EH (cell line): Measurements from ENCODE around the gene NUP42.
"Not testable (repeated sequence)": the region's sequence is repeated elsewhere in the genome, so short reads cannot be mapped to it uniquely, and the experiment has no call there.

Experiments
- DNase-seq: peaks from one replicate; pipeline ENCODE4 v3.0.0-alpha.2; 2015; ENCODE audit warnings: low read depth

Gene NUP42, protein sequence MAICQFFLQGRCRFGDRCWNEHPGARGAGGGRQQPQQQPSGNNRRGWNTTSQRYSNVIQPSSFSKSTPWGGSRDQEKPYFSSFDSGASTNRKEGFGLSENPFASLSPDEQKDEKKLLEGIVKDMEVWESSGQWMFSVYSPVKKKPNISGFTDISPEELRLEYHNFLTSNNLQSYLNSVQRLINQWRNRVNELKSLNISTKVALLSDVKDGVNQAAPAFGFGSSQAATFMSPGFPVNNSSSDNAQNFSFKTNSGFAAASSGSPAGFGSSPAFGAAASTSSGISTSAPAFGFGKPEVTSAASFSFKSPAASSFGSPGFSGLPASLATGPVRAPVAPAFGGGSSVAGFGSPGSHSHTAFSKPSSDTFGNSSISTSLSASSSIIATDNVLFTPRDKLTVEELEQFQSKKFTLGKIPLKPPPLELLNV

DNA sequence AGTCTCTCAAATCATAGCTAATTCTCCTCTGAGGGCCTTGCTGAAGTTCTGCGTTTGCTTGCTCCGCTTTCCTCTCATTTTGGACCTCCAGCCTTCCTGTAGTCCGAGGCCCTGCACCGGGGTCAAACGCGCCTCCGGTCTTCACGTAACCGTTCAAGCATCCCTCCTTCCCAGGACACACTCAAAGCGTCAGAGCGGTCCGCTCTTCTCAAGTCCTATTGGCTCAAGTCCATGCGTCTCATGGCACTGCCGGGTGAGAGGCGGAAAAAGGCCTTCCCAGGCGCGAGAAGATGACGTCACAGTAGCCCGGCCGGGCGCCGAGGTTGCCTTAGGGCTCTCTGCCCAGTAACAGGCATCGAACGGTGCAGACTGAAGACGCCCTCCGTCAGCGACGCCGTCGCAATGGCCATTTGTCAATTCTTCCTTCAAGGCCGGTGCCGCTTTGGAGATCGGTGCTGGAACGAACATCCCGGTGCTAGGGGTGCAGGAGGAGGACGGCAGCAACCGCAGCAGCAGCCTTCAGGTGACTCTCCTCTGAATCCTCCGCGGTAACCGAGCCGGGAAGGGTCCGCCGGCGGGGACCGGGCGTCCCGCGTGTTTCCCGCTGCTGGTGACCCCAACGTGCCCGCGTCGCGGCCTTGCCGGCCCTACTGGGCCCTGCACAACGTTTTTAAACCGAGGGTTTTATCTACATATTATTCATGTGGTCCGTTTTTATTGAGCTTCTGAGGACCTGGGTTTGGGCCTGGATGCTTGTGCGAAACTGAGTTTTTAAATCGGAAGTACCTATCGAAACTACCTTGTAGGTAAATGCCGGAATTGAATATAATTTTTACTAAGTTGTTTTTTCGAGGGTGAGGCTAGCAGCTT, at the start of gene NUP42:
NUP42 (plus strand) TSS at position 365 of the 870 bp plus-strand sequence; CDS start at position 403, 38 bp downstream.
- DNase-seq = peak; percentile 99

DNA sequence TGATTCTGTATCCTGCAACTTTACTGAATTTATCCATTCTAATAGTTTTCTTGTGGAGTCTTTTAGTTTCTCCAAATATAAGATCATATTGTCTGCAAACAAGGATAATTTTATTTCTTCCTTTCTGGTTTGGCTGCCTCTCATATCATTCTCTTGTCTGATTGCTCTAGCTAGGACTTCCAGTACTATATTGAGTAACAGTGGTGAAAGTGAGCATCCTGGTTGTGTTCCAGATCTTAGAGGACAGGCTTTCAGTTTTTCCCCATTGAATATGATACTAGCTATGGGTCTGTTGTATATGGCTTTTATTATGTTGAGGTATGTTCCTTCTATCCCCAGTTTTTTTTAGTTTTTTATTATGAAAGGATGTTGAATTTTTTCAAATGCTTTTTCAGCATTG, 48.1 kb upstream of the NUP42 start:
- no peak for DNase-seq

DNA sequence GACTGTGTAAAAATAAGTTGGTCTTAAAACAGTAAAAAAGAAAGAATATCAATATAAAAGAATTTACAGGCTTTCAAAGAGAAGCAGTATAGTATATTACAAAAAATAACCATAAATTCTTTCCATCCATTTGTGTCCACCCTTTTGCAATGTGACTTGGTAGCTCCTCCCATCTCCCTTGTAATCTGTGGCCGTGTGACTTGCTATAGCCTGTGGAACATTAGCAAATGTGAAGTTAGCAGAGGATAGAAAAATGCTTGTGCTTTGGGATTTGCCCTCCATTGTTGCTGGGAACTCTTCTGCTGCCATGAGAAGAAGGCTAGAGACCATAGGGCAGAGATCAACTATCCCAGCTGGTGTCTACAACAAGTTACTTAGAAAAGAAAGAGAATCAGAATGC, 46.1 kb upstream of the NUP42 start:
- DNase-seq = no peak

DNA sequence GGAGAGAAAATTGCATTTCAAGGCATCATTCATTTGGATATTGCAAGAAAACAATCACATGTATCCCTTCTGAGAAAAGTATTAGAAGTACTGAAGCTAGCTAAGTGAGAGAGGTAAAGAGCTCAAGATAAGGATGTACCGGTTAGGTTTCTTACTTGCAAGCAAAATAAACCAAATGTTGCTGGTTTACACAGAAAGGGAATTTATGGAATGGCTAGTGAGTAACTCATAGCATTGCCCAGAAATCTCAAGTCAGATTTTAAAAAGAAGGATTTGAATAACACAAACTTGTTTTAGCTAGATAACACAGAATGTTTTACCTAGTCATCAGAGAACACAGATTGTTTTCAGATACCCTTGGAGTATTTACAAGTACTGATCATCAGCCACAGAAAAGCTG, 45.6 kb upstream of the NUP42 start:
- peak; percentile 5 for DNase-seq

DNA sequence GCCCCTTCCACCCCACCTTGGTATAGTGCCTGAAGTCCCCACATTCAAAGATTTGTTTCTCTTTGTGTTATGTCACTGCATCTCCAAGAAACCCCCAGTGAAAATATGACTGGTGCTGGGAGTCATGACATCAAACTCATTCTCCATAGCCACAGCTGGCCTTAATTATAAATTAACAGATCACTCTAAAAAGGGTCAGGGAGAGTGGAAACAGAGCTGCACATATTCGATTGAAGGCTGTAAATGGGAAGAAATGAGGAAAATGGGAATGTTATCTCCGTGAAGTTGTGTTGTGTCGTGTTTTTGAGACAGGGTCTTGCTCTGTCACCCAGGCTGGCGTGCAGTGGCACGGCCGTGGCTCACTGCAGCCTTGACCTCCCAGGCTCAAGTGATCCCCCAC, 24.2 kb upstream of the NUP42 start:
- DNase-seq = no peak

DNA sequence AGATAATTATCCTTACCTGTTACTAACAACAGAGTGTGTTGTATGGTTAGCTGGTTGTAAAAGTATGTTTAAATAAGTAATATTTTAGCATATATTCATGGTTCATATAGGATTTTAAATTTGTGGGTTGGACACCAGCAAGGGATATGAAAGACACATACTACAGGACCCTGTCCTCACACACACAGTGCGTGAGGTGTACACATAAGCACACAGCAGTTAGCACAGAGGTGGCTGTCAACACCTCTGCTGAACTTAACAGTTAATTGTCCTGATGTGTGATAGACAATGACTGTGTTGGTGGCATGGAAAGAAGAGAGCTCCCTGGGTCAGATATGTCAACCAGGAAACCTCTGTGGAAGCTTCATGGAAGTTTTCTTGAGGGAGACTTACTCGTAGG, 23.3 kb upstream of the NUP42 start:
- no peak for DNase-seq

DNA sequence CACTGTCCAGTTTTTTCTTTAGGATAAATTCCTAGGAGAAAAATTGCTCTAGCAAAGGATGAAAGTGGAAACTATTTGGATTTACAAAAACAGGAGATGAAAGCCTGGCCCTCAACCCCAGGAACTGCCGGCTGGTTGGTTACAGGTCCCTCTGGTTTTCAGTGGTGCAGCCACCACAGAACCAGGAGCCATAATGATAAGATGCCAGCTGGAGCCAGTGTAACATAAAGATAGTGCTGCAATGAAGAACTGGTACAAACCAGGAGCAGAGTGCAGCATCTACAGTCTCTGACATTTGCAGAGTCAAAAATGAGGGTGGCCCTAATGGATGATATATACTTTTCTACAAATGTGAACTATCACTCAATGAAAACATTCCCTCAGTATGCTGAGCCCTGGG, 20.4 kb upstream of the NUP42 start:
- DNase-seq = no peak

DNA sequence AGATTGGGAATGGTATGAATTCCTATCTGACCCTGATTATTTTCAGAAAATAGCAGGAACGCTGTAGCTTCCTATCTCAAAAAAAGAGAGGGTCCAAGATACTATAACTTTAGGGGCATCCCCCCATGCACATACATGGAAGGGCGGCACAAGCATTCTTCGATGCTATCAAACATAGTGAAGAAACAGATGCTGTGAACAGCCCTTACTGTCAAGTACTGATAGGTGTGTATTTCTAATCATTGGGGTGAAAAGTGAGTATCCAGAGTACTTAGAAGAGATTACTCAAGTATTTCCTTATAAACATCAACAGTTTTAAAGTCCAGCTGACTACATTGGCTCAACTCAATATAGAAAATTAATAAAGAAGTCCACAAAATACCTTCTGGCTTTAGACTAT, 17.0 kb upstream of the NUP42 start:
- DNase-seq = no peak

DNA sequence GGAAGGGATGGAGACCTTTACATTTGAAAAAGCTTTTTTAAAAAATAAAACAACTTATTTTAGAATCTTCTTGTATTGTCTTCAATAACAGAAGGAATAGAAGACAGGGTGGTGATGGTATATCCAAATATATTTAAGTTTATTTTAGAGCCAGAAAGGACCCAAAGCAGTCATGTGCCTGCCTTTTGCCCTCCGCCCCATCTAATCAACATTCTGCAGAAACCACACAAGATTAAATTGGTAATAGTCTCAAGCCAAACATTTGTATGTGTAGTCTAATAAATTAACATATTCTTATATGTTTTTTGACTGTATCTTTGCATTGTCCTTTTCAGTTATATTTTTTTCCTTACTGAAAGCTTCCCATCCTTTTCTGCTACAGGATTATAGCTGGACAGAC, 16.5 kb upstream of the NUP42 start:
- DNase-seq = no peak

DNA sequence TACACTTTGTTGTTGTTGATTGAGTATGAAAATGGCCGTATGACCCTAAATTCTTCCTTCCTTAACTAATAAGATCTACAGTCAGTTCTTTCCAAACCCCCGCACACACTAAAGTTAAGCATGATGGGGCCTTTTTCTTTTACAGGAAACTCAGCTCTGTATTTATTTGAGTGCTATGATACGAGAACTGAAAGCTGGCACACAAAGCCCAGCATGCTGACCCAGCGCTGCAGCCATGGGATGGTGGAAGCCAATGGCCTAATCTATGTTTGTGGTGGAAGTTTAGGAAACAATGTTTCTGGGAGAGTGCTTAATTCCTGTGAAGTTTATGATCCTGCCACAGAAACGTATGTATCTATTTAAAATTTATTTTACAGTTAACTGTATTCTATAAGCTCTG, 14.2 kb upstream of the NUP42 start:
- DNase-seq = no peak

DNA sequence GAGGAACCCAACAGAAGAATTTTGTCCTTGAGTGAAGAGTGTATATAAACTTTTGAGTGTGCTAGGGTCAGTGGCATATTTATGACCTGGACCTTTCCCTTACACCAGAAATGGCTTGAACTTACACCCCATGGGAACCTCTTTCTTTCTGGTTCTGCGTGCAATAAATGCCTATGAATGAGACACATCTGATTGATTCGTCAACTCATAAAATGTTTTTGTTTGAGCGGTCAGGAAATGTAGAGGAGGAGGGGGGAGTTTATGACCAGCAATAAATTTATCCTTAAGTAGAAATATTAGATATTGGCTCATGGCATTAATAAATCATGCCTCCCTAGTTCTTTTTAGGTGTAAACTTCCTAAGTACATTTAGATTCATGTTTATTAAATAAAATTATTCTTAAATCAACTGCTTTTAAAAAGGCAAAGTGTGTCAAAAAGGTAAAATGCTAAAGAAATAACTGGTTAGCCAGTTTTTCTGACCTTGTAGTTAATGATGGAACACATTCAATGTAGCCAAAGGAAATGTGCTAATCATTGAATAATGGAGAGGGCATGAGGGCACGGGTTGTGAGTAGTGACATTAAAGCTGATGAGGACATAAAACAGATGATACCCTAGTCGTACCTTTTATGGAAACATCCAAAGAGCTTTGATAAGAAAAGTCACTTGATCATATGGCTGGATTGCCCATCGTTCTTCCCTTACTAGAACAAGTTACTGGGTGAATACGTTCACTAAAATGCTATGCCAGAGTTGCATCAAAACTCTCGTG, 13.6 kb upstream of the NUP42 start:
- DNase-seq = no peak

DNA sequence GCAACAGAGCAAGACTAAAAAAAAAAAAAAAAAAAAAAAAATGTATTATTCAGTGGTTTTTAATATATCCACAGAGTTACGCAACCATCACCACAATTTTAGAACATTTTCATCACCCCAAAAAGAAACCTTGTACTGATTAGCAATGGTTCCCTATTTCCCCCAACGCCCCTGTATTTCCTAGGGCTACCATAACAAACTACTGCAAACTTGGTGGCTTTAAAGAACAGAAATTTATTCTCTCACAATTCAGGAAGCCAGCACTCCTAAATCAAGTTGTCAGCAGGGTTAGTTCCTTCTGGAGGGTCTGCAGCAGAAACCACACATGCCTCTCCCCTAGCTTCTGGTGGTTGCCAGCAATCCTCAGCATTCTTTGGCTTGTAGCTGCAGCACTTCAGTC, 5.9 kb upstream of the NUP42 start:
- no peak for DNase-seq

DNA sequence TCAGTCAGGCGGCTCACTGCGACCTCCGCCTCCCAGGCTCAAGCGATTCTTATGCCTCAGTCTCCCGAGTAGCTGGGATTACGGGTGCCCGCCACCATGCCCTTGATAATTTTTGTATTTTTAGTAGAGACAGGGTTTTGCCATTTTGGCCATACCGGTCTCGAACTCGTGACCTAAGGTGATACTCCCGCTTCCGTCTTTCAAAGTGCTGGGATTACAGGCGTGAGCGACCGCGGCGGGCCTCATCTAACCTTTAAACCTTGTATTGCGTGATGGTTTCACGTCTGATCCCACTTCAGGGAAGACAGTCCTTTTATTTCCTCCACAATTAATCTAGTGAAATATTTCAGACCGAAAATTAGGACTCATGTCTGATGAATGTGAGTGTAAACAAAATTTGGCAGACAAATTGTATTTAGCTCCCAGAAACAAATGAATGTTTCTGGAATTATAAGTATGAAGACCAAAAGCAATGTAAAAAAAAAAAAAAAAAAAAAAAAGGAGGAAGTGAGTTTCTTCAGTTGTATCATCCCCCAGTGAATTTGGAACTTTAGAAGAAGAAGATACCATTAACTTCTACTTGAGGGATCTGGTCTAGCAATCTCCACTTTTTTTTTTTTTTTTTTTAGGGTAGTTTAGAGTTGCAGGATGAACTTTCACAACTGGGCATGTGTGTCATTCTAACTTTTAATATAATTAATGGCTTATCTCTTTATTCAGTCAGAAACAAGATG, 1.6 kb downstream of the NUP42 start:
- peak; percentile 27 for DNase-seq

DNA sequence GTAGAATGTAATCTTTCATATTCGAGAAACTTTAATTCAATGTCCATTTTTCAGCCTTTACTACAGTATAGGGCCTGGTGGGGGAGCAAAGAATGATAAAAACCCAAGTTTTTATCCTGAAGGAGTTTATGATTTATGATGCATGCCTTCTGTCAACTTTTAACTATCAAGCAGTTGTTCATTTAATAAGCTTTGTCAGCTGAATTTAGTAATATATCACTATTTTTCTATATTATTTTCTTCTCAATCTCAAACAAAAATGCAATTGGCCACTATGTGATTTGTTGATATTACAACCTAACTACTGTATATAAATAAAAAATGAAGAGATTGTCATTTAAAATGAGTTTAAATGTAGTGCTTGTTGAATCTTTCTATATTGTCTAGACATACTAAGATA, 2.4 kb downstream of the NUP42 start:
- no peak for DNase-seq

DNA sequence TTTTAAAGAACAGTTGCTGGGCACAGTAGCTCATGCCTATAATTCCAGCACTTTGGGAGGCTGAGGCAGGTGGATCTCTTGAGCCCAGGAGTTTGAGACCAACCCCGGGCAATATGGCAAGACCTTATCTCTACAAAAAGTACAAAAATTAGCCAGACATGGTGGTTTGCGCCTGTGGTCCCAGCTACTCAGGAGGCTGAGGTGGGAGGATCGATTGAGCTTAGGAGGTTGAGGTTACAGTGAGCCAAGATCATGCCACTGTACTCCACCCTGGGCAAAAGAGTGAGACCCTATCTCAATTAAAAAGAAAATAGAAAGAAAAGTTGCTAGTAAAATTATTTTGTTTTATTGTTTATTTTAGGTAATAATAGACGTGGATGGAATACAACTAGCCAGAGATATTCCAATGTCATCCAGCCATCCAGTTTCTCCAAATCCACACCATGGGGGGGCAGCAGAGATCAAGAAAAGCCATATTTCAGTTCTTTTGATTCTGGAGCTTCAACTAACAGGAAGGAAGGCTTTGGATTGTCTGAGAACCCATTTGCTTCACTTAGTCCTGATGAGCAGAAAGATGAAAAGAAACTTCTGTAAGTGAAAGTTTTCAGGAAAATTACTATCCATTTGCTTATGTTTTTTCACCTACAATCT, 3.0 kb downstream of the NUP42 start:
- peak; percentile 68 for DNase-seq

DNA sequence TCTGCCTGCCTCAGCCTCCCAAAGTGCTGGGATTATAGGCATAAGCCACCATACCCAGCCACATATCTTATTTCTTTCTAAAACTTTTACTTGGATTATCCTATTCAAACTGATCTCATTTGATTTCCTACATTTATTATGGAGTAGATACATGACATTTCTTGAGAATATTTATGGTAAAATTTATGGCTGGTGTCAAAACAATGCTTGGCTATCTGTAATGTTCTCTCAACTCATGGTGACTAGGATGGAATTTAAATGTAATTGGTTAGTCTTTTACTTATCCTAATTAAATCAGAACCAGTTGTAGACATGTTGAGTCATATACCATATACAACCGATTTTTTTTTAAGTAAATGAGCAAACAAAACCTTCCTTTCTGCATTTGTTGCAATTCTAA, 4.1 kb downstream of the NUP42 start:
- DNase-seq = no peak

DNA sequence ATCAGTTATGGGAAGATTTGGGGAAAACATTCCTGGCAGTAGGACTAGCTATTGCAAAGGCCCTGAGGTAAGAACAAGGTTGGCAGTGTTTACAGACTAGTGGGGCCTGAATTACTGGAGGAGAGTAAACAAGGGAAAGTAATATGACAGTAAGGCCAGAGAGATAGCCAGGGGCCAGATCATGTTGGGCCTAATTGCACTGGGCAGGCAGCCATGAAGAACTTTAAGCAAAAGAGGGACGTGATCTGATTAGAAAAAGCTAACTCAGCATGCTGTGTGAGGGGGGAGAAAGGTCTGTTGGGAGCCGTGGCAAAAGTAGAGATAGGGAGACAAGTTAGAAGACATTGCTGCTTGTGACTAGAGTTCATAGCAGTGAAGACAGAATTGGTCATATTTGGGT, 9.2 kb downstream of the NUP42 start:
- DNase-seq = no peak

DNA sequence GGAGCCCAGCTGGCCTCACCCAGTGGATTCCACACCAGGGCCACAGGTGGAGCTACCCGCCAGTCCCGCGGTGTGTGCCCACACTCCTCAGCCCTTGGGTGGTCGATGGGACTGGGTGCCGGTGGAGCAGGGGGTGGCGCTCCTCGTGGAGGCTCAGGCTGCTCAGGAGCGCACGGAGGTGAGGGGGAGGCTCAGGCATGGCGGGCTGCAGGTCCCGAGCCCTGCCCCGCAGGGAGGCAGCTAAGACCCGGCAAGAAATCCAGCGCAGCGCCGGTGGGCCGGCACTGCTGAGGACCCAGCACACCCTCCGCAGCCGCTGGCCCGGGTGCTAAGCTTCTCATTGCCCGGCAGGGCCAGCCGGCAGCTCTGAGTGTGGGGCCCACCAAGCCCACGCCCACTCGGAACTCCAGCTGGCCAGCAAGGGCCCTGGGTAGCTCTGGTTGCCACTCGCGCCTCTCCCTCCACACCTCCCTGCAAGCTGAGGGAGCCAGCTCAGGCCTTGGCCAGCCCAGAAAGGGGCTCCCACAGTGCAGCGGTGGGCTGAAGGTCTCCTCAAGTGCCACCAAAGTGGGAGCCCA, 11.9 kb downstream of the NUP42 start:
- not testable (repeated sequence) for DNase-seq

DNA sequence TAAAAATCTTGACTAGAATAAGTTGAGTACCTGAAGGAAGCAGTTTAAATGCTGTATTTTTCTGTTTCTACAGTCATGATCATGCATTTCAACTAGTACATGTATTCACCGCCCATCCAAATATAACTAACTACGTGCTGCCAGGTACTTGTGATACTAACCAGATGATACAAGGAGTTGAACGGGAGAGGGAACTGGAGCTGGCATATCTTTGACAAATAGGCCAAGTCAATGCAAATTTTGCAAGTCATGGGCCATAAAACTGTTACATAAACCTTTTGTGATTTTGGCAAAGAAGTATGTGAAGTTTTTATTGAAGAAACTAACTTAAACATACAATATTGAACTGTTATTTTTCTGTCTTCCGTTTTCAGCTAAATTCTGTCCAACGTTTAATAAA, 14.5 kb downstream of the NUP42 start:
- DNase-seq = no peak

DNA sequence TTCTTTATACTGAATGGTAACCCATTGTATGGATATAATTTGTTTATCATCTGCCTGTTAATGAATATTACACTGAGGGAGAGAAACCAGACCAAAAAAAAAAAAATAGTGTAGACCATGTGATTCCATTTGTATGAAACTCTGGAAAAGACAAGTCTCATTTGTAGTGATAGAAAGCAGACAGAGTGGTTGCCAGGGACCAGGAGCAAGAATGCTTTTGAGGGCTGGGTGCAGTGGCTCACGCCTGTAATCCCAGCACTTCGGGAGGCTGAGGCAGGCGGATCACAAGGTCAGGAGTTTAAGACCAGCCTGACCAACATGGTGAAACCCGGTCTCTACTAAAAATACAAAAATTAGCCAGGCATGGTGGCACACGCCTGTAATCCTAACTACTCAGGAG, 15.9 kb downstream of the NUP42 start:
- not testable (repeated sequence) for DNase-seq

DNA sequence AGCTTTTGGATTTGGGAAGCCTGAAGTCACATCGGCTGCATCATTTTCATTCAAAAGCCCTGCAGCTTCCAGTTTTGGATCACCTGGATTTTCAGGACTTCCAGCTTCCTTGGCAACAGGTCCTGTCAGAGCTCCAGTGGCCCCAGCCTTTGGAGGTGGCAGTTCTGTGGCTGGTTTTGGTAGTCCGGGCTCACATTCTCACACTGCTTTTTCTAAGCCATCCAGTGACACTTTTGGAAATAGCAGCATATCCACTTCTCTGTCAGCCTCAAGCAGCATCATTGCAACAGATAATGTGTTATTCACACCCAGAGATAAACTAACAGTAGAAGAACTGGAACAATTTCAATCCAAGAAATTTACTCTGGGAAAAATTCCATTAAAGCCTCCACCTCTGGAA, 18.5 kb downstream of the NUP42 start:
- DNase-seq = no peak
